Mesenteric fat pad (tissue), 1 donor: ENCODE measurements around the gene PC. TPM values are rescaled to one million over a fixed set of nuclear protein-coding genes. Genes with fewer than 3 reads are reported as not detected.

ENCODE experiments used
- DNase-seq: peaks from one replicate; pipeline ENCODE4 v3.0.0-alpha.2; 2020; ENCODE audit warnings: low spot score
- total RNA-seq: library from RNA; stranded (reverse); fragmentation: NEBNext Ultra II Directional; extraction: Animal tissue kit (Norgen Biotek cat#: 25700); gene quantifications from one replicate; pipeline ENCODE4 v1.2.1, GENCODE V29; 2021
- donor health status: DM: yes; HTN: yes; CAD: no.

The PC gene
- total RNA-seq, 1 donor from 2014 or later: 220 TPM

DNA sequence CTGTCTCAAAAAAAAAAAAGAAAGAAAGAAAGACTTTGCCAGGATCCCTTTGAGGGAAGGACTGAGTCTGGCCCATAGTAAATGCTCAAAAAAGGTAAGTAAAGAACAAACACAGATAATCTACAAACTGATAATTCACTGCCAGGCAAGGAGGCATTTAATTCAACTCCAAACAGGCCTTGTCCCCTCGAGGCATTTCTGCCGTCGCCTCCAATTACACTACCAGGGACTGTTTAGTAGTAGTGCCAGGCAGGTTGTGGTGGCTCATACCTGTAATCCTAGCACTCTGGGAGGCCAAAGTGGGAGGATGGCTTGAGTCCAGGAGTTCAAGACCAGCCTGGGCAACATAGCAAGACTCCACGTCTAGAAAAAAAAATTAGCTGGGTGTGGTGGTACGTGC is 43.7 kb downstream of the PC start:
- DNase-seq: no peak

DNA sequence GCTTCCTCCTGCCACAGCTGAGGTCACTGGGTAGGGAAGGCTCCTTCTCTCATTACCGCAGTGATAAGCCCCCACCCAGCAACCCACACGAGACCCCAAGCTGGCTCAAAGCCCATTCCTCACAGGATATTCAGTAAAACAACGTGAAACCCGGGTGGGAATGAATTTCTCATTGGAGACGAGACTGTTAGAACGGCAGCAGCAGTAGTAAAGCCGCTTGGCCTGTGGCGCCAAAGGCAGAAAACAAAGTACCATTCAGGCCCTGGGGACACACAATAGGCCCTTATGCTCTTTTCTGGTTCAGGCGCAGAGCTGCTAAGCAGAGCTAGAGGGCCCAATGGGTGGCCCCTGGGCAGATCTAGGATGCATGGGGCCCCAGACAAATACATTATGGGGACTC is 45.3 kb downstream of the PC start:
- DNase-seq: no peak

DNA sequence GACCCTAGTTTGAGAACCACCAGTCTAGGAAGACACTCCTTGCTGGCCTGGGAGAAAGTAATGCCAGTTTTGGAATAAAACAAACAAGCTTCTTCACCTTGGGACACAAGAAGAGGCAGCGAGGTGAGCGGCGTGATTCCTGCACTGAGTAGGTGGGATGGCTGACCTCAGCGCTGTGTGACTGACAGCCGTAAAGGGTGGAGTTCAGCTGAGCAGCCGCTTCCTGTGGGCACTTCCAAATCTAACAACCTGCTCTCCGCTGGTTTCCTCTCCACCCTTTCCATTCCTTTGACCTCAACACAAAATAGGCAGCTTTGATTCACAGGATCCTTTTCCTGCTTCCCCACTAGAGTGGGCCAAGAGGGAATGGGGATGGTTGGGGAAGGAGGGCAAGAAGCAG is 45.8 kb downstream of the PC start:
- no peak for DNase-seq

DNA sequence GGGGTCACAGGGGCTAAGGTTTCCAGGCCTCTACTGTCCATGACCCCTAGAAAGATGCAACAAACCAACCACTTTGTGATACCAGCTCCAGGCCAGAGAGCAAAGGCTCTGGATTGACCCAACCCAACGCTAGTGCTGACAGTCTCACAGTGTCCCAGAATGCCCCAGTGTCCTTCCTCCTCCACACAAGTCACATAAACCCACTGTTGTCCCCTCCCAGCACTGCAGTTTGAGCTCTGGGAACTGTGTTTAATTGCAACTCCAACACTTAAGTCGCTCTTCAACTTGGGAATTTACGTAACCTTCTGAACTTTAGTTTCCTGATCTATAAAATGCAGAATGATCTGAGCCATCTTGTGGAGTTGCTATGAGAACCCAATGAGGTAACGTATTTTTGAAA is 47.5 kb downstream of the PC start:
- DNase-seq: no peak

DNA sequence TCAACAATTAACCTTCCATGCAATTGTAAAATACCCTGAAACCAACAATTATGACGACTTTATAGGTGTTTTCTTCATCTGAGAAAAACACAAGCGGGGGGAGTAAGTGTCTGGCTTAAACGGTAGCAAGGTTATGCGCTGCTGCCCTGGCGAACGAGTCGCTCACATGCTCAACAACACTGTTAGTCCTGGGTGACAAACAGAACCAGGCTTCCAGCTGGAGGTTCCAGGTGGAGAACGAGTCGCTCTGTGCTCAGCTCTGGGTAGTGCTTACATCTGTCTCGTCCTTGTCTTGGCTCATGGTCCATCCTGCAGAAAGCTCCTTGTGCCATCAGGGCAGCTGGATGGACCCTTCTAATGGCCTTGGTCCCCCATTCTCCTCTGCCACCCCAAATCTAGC is 48.2 kb downstream of the PC start:
- no peak for DNase-seq

DNA sequence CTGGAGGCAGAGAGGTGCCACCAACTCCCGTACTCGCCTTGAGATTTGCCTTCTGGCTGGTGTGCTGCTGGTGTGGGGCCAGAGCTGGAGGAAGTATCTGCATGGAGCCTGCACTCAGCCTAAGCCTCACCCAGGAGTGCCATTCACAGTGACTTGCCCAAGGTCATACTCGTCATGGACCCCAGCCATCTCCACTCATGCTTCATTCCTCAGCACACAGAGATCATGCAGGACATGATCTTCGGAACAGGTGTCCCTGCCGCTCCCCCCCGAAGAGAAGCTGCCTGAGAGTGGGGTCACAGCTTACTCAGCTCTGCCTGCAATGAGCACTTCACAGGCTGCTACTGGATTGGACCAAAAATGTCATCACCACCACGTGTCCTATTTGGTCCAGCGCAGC is 49.0 kb downstream of the PC start:
- DNase-seq: no peak

DNA sequence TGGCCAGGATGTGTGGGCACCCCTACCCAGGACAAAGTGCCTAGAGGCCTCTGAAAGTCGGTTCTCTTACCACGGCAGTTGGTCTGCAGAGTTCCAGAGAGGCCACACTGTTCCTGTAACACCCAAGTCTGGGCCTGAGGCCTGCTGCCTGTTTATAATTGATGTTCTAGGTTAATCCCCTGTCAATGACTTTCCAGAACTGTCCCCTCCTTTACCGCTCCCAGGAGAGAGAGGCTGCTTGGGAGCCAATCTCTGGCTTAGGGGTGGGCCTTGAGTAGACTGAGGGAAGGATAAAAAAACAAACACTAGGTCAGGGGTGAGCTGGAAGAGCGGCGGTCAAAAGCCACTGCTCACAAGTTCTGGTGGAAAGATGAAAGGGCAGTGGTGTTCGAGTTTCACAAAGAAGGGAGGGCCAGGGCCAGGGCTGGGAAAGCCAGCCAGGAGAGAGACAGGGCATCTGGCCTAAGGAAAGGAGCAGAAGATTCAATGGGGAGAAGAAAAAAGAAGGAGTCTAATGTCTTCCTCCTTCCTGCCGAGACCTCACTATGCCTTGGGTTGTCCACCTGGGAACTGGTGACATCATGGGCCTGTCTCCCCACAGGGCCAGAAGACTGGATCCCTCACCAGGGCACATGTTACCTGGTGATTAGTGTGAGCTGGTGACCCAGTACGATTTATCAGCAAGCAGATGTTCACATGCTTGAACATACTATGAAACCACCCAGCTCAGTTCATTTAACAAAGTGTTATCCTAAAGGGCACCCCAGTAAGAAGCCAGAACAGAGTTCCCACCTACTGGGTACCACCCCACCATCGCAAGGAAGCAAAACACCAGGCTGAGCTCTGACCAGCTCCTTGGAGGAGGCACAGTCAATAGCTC is 50.2 kb downstream of the PC start:
- no peak for DNase-seq

DNA sequence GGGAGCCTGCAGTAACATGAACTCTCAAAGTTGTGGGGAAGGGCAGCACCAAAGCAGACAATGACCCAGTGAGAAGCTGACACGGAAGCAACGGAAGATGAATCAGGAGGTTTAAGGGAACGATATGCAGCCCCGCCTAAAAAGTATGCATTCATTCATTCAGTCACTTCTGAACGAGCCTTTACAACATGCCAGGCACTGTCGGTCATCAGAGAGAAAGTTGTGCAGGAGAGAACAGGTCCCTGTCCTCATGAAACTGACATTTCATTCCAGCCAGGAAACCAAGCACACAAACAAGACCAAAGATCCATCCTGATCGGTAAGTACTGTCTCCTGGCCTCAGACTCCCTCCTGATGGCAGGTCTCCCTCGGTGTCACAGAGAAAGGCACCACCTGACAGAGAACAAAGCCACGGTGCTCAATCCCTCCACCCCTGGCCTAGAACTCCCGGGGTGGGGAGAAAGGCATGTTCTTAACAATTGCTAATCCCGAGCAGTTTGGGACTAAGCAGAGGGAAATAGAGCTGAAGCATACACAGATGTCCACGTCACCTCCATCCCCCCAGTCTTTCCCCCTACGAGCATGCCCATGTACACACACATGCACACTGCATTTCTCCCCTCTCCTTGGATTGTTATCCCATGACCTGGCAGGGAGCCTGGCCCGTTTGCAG is 52.0 kb downstream of the PC start:
- no peak for DNase-seq

DNA sequence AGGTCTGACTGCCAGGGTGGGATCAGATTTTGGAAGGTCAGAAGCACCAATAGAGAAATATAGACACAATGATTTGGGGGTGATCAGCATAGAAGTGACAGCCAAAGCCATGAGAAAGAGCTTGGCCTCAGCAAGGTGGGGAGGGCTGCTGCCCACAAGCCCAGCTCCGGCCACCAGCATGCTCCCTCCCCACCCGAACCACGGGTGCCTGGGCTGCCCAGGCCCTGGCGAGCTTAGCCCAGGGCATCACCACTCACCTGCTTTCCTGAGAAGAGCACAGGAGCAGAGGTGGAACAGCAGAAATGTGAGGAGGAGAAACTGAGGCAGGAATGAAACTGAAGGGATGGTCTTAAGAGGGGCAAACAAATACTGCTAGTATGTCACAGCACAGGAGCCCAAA is 52.6 kb downstream of the PC start:
- DNase-seq: no peak

DNA sequence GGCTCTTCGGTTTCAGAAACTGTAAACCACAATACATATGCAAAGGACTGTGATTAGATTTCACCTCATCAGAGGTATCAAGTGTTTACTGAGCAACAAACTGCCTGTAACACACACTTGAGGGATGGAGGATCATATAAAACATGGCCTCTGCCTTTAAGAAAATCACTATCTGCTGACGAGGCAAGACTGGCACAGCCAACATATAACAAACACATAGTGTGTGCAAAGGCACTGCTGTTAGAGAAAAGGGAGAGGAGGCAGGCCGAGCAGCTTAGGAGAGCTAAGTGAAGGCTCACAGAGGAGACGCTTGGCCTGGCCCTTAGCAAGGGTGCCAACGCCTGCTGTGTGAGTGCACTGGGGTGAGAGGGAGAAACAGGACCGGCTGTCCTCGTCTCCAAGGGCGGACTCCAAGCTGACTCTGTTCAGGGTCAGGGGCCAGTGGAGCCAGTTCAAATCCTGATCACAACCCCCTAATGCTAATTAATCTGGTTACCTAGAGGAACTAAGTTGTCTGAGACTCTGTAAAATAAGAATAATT is 53.1 kb downstream of the PC start:
- no peak for DNase-seq

DNA sequence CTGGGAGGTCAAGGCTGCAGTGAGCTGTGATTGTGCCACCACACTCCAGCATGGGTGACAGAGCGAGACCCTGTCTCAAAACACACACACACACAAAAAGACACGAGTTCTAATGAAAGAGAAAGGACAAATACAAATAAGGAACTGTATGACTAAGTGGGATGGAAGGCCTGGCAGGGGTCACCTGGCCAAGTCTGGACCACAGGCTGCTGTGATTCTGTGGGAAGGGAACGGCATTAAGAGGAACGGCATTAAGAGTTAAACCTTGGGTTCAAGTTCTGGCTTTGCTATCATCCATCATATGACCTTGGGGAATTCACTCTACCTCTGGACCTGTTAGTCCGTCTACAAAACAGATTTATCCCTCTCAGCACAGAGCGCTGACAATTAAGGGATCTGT is 53.6 kb downstream of the PC start:
- DNase-seq: no peak

DNA sequence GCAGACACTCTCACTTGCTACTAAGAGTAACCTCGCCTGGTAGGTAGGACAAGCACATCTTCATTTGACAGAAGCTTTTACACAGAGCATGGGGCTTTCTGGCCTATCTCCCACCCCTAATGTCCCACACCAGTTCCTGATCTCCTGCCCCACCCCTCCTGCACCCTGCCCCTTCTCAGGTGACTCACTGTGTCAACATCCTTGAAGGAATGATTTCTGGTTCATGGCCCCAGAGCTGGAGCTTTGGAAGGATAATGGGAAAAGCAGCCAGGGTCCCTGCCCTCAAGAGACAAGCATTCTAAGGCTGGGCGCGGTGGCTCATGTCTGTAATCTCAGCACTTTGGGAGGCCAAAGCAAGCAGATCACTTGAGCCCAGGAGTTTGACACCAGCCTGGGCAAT is 54.1 kb downstream of the PC start:
- DNase-seq: no peak

DNA sequence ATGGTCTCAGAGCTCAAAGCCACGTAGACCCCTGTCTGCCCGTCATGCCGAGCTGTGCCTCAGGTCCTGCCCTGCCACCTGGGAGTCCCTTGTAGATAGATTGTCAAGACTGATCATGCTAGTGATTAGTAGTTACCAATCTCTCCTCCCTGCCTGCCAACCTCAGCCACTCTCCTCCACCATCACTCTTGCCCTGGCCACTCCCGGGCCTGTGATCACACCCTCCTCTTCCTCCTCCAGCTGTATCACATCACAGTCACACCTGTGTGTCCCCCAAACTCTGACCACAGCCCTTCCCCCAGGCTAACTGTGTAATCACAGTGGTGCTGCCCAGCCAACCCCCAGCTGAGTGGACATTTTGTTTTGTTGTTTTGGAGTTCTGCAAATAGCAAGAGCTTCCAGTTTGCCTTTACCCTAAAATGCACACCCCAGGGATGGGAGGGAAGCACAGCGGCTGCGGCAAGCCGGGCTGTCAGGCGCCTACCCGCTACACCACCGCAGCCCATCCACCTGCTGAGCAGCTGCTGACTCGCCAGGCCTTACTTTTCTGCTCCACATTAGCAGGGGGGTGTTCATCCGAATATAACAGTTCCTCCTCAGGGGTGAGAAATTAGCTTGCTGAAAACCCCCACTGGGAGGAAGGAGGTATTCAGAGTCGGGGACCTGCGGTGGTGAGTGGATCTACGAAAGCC is 55.6 kb downstream of the PC start:
- DNase-seq: no peak

DNA sequence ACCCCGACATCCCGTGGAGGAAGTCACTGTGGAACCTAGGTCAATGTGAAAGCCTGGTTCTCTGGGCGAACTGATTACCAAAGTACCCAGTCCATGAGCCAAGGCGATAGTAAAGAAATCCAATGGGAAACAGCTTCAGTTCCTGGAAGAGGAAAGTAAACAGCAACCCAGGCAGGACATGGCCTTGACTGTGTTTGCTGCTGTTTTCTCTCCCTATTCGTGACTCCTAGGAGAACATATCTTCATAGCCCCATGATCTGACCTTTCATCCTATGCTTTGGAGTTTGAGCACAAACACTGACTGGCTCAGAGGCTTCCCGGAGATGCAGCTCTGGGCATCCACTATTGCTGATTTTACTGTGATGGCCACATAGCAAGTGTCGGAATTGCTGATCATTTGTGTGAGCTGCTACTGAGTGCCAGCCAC is 56.2 kb downstream of the PC start:
- DNase-seq: no peak

DNA sequence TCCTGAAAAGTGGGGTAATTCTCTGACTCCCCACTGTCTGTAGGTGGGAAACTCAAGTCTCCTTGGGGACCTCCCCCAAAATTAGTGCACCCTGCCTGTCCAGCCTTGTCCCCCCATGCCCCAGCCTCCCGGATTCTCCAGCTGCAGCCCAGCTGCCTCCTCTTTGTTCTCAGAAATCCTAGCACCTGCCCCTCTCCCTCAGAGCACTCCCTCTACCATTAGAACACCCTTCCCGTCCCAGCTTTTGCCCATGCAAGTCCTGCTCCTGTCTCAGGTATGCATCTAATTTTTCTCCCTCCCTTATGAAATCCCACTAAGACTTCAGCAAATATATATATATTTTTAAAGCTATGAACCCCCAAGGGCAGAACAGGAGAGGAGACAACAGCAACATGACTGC is 64.0 kb downstream of the PC start:
- DNase-seq: no peak

DNA sequence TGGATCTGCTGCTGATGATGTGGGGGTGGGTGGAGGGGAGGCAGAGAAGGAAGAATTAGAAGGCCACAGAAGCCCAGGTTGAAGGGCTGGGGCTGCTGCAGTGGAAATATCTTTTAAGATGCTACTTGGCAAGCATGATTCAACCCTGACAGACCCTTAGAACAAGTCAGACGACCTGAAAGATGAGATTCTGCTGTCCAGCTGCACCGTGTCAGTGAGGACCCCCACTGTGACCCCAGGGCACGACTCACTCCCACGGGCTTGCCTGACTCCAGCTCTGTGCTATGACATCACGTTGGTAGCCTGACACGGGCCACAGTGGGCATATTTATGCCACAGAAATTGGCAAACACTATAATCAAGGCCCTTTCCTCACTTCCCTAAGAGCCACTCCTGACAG is 65.3 kb downstream of the PC start:
- DNase-seq: no peak

DNA sequence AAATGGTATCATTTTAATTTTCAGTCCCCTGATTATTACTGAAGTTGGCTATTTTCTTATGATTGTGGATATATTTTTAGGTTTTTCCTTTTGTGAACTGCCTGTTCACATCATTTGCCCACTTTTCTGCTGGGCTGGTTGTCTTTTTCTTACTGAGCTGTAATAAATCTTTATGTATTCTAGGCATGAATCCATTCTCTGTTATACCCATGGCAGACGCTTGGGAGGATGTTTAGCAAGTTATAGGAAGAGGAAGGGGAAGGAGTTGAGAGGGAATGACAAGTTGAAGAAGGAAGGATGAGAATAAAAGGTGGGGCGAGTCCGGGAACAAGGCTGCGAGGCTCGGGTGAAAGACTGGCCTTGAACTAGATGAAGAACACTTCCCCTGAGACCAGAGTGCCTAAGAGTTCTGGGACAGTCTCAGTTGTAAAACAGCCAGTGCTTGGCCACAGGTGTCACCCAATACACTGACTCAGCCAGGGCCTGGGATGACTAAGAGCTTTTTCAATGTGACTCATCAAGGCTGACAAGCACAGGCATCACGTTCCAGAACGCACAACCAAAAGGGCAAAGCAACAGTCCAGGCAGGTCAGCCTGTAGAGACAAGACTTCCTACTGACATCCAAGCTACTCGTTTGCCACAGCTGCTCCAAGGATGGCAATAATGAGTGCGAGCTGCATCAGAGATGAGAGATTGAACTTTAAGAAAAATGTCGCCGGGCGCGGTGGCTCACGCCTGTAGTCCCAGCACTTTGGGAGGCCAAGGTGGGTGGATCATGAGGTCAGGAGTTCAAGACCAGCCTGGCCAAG is 66.1 kb downstream of the PC start:
- DNase-seq: no peak

DNA sequence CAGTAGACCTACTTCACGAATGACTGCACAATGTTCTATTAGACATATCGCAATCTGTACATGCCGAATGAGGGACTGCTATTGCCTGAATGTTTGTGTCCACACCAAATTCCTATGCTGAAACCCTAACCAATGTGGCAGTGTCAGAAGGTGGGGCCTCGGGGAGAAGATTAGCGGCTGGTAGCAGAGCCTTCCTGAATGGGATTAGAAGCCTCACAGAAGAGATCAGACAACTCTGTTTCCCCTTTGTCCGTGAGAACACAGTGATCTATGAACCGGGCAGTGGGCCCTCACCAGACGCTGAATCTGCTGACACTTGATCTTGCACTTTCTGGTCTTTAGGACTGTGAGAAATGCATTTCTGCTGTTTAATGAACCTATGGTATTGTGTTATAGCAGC is 68.2 kb downstream of the PC start:
- no peak for DNase-seq

DNA sequence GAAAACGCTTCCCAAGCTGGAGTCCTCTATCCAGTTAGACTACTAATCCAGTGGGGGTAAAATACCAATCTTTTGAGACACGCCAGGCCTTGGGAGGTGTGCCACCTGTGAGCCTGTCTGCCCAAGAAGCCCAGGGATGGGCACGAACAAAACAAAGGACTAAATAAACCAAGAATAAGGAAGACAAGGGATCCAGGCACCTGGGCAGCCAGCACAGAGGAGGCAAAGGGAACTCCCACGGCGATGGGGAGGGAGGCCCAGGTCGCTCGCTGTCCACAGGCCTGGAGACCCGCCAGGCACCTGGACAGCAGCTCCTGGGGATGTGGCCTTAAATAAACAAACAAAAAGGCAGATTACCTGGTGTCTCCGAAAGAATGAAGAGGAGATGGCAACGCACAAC is 69.9 kb downstream of the PC start:
- no peak for DNase-seq

DNA sequence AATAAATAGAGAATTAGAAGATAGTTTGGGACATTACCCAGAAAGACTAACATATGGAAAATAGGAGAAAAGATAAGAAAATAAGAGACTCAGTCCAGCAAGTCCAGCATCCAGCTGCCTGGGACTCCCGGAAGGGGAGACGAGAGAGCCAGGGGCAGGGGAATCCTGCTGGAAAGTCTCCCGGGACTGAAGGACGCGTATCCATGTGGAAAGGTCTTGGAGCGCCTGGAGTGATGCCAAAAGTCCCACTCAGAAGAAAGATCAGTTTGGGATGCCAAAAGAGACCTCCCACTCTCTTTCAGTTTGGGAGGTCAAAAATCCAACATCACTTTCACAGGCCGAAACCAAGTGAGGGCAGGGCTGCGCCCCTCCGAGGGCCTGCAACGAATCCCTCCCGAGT is 70.7 kb downstream of the PC start:
- no peak for DNase-seq

DNA sequence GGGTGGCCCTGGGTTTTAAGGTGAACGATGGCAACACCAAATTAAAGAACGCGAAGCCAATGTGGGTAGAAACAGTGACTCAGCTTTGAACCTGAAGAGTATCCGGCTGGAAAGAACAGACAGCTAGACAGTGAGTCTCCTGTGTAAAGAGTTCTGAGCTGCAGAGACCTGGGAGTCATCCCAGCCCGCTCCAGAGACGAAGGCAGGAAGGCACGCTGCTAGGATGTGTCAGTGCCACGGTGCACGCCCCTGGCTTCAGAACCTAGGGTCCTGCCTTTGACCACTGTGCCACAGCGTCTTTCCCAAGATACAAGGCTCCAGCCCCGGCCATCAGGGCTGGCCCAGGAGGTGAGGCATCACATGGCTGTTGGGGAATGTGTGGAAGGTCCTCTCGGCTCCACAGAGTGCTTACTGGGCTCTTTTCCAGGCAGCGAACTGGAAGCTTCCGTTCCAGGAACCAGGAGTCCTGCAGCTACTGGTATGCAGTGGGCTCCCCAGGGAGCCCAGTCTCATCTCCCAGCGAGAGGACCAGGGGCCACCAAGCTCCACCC is 71.4 kb downstream of the PC start:
- DNase-seq: no peak
